ACC112 (cell line): ENCODE results near the gene FUT4.

Experiments
- H2AFZ ChIP-seq: fragments of 200-600 bp; sonication (generic); one replicate; pipeline ENCODE4 v1.6.0; 2017; ENCODE audit warnings: antibody characterized with exemption, low read length; ENCODE audit not compliant: unreplicated experiment
- H3K27ac ChIP-seq: fragments of 200-600 bp; sonication (generic); 2 replicates; pipeline ENCODE4 v1.5.1; 2014; ENCODE audit warnings: low read depth, mild to moderate bottlenecking, antibody characterized with exemption, low read length, moderate library complexity
- H3K27me3 ChIP-seq: fragments of 200-600 bp; sonication (generic); 2 replicates; pipeline ENCODE4 v1.6.1; 2014; ENCODE audit warnings: mild to moderate bottlenecking, antibody characterized with exemption, low read length, moderate library complexity, mixed read lengths; ENCODE audit not compliant: insufficient read depth
- H3K36me3 ChIP-seq: fragments of 200-600 bp; sonication (generic); 2 replicates; pipeline ENCODE4 v1.6.1; 2016; ENCODE audit warnings: mild to moderate bottlenecking, antibody characterized with exemption, low read length, moderate library complexity, mixed read lengths; ENCODE audit not compliant: insufficient read depth
- H3K4me1 ChIP-seq: fragments of 200-600 bp; sonication (generic); one replicate; pipeline ENCODE4 v1.6.1; 2016; ENCODE audit warnings: low read length, mixed read lengths; ENCODE audit not compliant: insufficient read depth, unreplicated experiment, control insufficient read depth
- H3K4me3 ChIP-seq: fragments of 200-600 bp; sonication (generic); 2 replicates; pipeline ENCODE4 v1.5.1; 2014; ENCODE audit warnings: mild to moderate bottlenecking, low read depth, low read length
- H3K79me2 ChIP-seq: fragments of 200-600 bp; sonication (generic); one replicate; pipeline ENCODE4 v1.6.0; 2016; ENCODE audit warnings: low read length; ENCODE audit not compliant: control insufficient read depth, unreplicated experiment, insufficient read depth

The FUT4 gene

DNA sequence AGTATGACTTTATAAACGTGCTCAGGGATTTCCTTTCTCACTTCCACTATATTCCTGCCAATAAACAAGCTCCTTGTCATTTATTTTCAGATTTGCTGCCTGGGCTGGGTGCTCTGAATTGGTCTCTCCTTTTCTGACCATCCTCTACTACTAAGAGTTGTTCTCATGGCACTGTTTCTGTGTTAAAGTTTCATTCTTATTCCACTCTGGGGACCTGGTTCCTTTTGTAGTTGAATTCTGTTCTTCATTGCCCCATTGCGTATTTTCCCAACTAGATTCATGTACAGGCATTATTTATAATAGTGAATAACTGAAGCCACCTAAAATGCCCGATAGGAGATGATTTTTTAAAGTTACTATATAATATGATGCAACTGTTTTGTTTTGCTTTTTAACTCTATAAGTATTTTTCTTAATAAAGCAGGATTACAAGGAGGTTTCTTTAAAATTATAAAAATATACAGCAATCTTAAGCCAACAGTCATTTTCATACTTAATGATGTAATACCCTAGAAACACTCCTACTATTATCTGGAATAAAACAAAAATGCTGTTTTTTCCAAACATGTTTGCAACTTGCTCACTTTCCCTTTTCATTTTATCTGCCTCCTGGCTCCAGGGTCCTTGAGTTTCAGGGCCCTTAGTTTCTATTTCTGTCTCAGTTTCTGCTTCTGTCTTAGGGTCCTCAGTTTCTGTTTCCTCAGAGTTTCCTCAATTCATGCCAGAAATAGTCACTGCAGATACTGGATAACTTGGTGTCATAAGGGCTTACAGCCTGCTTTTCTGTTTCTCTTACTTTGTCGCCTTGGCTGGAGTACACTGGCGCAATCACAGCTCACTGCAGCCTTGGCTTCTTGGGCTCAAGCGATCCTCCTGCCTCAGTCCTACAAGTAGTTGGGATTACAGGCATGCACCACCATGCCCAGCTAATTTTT, 9.8 kb upstream of the FUT4 start:
- Histone ChIP-seq H3K36me3 (no peaks in the 10 kb centered on the region), H3K79me2 (no peaks in the 10 kb centered on the region), H2AFZ (peak overlapping the region; percentile 87), H3K4me3 (no peak overlapping the region), H3K27ac (no peak overlapping the region), H3K4me1 (peaks cover 16% of the 10 kb centered on the region), H3K27me3 (no peaks in the 10 kb centered on the region)

DNA sequence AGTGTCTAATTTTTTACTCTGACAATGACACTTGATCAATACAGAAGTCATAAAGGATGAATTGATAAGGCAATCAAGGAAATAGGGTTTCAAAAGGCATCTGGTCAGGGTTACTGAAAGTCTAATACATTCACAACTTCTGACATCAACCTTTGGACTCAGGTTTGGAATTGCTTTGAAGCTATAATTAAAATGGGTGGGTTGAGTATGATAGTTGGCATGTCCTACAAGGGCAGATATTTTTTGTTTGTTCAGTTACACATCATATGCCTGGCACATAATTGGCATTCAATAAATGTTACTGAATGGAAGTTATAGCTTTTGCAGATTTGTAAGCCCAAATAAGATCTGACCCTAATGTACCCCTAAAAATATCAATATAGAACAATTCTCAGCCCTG, 7.3 kb upstream of the FUT4 start:
- no peaks in the 10 kb centered on the region for H3K27me3 ChIP-seq
- no peaks in the 10 kb centered on the region for H3K36me3 ChIP-seq
- no peak overlapping the region for H2AFZ ChIP-seq
- H3K4me3 ChIP-seq = no peak overlapping the region
- no peaks in the 10 kb centered on the region for H3K79me2 ChIP-seq
- H3K4me1 ChIP-seq = peaks cover 16% of the 10 kb centered on the region
- no peak overlapping the region for H3K27ac ChIP-seq

GRCh38 chr11:94537031-94537600, 6.6 kb upstream of the FUT4 start:
- Histone ChIP-seq H3K79me2 (no peaks in the 10 kb centered on the region), H3K4me1 (peaks cover 16% of the 10 kb centered on the region), H3K4me3 (peak overlapping the region; percentile 39; the same call in 1 of the 2 replicates), H3K27ac (no peak overlapping the region), H3K36me3 (no peaks in the 10 kb centered on the region), H3K27me3 (no peaks in the 10 kb centered on the region), H2AFZ (peak overlapping the region; percentile 47)

DNA sequence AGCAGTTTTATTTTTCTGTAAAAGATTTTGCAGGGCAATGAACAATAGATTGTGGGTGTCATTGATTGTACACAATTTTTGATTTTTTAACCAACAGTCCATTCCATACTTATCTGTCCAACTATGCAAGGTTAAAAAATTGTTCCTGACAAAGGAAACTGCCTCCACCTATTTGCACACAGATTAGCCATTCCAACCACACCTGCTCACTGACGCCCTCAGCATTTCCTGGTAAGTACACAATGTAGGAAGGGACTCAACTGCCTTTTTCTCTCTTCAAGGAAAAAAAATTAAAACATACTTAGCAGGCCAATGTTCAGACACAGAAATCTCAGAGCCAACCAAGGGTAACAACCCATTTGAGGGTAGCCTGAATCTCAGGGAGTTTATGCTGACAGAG, 4.3 kb upstream of the FUT4 start:
- Histone ChIP-seq H3K27ac (no peak overlapping the region), H3K27me3 (no peaks in the 10 kb centered on the region), H3K79me2 (no peaks in the 10 kb centered on the region), H3K36me3 (no peaks in the 10 kb centered on the region), H3K4me1 (peaks cover 21% of the 10 kb centered on the region), H2AFZ (no peak overlapping the region), H3K4me3 (no peak overlapping the region)

DNA sequence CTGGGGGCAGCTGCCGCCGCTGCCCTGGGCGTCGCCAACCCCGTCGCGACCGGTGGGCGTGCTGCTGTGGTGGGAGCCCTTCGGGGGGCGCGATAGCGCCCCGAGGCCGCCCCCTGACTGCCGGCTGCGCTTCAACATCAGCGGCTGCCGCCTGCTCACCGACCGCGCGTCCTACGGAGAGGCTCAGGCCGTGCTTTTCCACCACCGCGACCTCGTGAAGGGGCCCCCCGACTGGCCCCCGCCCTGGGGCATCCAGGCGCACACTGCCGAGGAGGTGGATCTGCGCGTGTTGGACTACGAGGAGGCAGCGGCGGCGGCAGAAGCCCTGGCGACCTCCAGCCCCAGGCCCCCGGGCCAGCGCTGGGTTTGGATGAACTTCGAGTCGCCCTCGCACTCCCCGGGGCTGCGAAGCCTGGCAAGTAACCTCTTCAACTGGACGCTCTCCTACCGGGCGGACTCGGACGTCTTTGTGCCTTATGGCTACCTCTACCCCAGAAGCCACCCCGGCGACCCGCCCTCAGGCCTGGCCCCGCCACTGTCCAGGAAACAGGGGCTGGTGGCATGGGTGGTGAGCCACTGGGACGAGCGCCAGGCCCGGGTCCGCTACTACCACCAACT, 1.0 kb downstream of the FUT4 start:
- peak overlapping the region; percentile 93; the same call in 1 of the 2 replicates for H3K27ac ChIP-seq
- no peaks in the 10 kb centered on the region for H3K27me3 ChIP-seq
- H3K4me3 ChIP-seq = peak overlapping the region; percentile 85
- peak overlapping the region; percentile 58 for H2AFZ ChIP-seq
- H3K36me3 ChIP-seq = no peaks in the 10 kb centered on the region
- H3K4me1 ChIP-seq = peaks cover 32% of the 10 kb centered on the region
- H3K79me2 ChIP-seq = peaks cover 48% of the 10 kb centered on the region

GRCh38 chr11:94545264-94546161, 1.8 kb downstream of the FUT4 start:
- H3K4me1 ChIP-seq = peaks cover 32% of the 10 kb centered on the region
- peak overlapping the region; percentile 85 for H3K4me3 ChIP-seq
- H3K27ac ChIP-seq = no peak overlapping the region
- H3K27me3 ChIP-seq = no peaks in the 10 kb centered on the region
- peaks cover 51% of the 10 kb centered on the region for H3K79me2 ChIP-seq
- peak overlapping the region; percentile 58 for H2AFZ ChIP-seq
- H3K36me3 ChIP-seq = no peaks in the 10 kb centered on the region

GRCh38 chr11:94546162-94546470, 2.4 kb downstream of the FUT4 start:
- no peak overlapping the region for H3K27ac ChIP-seq
- peak overlapping the region; percentile 85 for H3K4me3 ChIP-seq
- H3K27me3 ChIP-seq = no peaks in the 10 kb centered on the region
- H3K79me2 ChIP-seq = peaks cover 51% of the 10 kb centered on the region
- H3K4me1 ChIP-seq = peaks cover 32% of the 10 kb centered on the region
- H3K36me3 ChIP-seq = no peaks in the 10 kb centered on the region
- H2AFZ ChIP-seq = no peak overlapping the region

DNA sequence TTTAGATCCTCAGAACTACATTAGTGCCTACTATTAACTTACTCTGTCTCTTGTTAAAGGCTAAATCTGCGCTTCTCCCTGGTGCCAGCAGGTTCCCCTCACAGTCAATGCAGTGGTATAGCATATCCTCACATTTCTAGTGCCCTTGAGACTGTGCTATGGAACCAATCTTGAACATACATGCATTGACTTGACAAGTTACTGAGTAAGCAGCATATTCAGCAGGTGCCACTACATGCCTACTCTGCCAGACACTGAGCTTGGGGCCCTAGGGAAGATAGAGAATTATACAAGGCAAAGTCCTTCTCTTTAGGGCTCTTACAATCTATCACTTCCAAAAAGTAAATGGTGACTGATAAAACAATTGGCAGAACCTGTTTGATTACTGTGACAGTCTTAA, 3.2 kb downstream of the FUT4 start:
- H3K36me3 ChIP-seq = no peaks in the 10 kb centered on the region
- peaks cover 32% of the 10 kb centered on the region for H3K4me1 ChIP-seq
- no peak overlapping the region for H3K27ac ChIP-seq
- H2AFZ ChIP-seq = no peak overlapping the region
- no peaks in the 10 kb centered on the region for H3K27me3 ChIP-seq
- peaks cover 51% of the 10 kb centered on the region for H3K79me2 ChIP-seq
- H3K4me3 ChIP-seq = peak overlapping the region; percentile 85

DNA sequence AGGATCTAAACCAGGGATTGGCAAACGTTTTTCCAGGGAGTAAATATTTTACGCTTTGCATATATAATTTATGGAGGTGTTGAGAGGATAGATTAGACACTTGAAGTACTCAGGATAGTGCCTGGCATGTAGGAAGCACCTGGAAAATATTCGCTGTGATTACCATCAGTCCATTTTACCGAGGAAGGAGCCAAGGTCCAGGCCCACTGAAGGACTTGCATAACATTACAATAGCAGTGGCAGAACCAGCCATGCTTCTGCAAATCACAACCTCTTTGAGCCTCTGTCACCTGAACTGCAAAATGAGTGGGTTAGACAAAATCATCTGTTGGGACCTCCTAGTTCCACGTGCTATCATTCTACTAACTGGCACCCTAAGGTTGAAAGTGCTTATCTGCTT, 5.4 kb downstream of the FUT4 start:
- no peaks in the 10 kb centered on the region for H3K36me3 ChIP-seq
- H3K79me2 ChIP-seq = peaks cover 55% of the 10 kb centered on the region
- H2AFZ ChIP-seq = no peak overlapping the region
- no peak overlapping the region for H3K27ac ChIP-seq
- H3K4me1 ChIP-seq = peaks cover 26% of the 10 kb centered on the region
- H3K4me3 ChIP-seq = 0 out of 2 replicates have a peak overlapping the region, but pooled peaks have one; percentile 5
- no peaks in the 10 kb centered on the region for H3K27me3 ChIP-seq

GRCh38 chr11:94550513-94550912, 6.8 kb downstream of the FUT4 start:
- H3K36me3 ChIP-seq = no peaks in the 10 kb centered on the region
- peaks cover 26% of the 10 kb centered on the region for H3K4me1 ChIP-seq
- peaks cover 46% of the 10 kb centered on the region for H3K79me2 ChIP-seq
- H2AFZ ChIP-seq = no peak overlapping the region
- H3K4me3 ChIP-seq = no peak overlapping the region
- no peak overlapping the region for H3K27ac ChIP-seq
- no peaks in the 10 kb centered on the region for H3K27me3 ChIP-seq
